Tibial nerve (tissue), 4 donors: Measurements from ENCODE around the gene C17orf67.

Experiments
- EP300 ChIP-seq, 2 donors: sonication (generic); formaldehyde crosslinking; IDR thresholded peaks; one replicate each; pipeline ENCODE4 v1.6.1; 2017; ENCODE audit warnings: antibody characterized with exemption in 2 of 2, mild to moderate bottlenecking in 1 of 2
- POLR2A ChIP-seq, 2 donors: fragments of 450-650 bp; IDR thresholded peaks; one replicate each; pipeline ENCODE4 v1.6.1; 2017; ENCODE audit warnings: antibody characterized with exemption in 2 of 2, mild to moderate bottlenecking in 2 of 2, moderate library complexity in 2 of 2
- TF ChIP-seq, protein P1 (sequence below), 5 experiments: fragments of 200-600 bp in 3 of 5; fragments of 450-650 bp in 2 of 5; sonication (generic) in 3 of 5; IDR thresholded peaks; one replicate each; pipeline ENCODE4 v1.5.1; 2016 to 2019; ENCODE audit warnings: antibody characterized with exemption in 5 of 5, mild to moderate bottlenecking in 3 of 5, moderate library complexity in 2 of 5

DNA sequence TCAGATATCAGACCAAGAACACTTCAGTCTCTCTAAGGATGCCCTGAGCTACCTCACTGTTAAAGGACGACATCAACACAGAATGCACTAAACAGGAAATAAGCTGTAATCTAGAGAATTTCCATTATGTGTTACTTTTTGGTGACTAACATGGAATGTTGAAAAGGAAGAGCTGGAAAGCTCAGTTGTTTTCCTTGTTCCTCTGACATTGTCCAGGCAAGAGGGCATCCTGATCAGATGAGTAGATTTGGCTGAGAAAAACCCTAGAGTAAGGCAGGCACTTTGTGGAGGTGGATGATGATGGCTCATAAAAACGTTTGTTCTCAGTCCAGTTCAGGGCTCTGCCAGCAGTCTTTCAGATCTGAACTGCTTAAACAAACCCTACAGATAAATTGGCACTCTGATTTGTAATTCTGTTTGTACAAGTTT is 34.2 kb upstream of the C17orf67 start:
- TF ChIP-seq EP300 (IDR thresholded peaks at IDR 0.05), result no peak
- TF ChIP-seq, protein P1, sequence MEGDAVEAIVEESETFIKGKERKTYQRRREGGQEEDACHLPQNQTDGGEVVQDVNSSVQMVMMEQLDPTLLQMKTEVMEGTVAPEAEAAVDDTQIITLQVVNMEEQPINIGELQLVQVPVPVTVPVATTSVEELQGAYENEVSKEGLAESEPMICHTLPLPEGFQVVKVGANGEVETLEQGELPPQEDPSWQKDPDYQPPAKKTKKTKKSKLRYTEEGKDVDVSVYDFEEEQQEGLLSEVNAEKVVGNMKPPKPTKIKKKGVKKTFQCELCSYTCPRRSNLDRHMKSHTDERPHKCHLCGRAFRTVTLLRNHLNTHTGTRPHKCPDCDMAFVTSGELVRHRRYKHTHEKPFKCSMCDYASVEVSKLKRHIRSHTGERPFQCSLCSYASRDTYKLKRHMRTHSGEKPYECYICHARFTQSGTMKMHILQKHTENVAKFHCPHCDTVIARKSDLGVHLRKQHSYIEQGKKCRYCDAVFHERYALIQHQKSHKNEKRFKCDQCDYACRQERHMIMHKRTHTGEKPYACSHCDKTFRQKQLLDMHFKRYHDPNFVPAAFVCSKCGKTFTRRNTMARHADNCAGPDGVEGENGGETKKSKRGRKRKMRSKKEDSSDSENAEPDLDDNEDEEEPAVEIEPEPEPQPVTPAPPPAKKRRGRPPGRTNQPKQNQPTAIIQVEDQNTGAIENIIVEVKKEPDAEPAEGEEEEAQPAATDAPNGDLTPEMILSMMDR (IDR thresholded peaks at IDR 0.05), result no peak
- no peak for TF ChIP-seq POLR2A (IDR thresholded peaks at IDR 0.05)
